Neural cell (in vitro differentiated cells): ENCODE measurements around the gene NFKBIZ. TPM values are rescaled to one million over a fixed set of nuclear protein-coding genes. Genes with fewer than 3 reads are reported as not detected.

Experiments
- H2AFZ ChIP-seq: fragments of 200-600, 300-800 bp; sonication (generic), shearing (Covaris generic); 2 replicates; pipeline ENCODE4 v1.6.0; 2014; ENCODE audit warnings: low read depth, mild to moderate bottlenecking, antibody characterized with exemption, low read length, moderate library complexity
- H3F3A ChIP-seq: fragments of 200-600 bp; shearing (Covaris generic); 2 replicates; pipeline ENCODE4 v1.6.1; 2016; ENCODE audit warnings: mild to moderate bottlenecking, moderate library complexity, mixed read lengths, antibody characterized with exemption, low read length; ENCODE audit not compliant: insufficient read depth, poor library complexity, severe bottlenecking
- H3K27ac ChIP-seq: fragments of 200-600, 300-800 bp; sonication (generic), shearing (Covaris generic); 2 replicates; pipeline ENCODE4 v1.5.1; 2014; ENCODE audit warnings: mild to moderate bottlenecking, low read length, moderate library complexity
- H3K27me3 ChIP-seq: fragments of 300-800, 200-600 bp; sonication (generic), shearing (Covaris generic); 2 replicates; pipeline ENCODE4 v1.6.0; 2014; ENCODE audit warnings: mild to moderate bottlenecking, low read depth, low read length, moderate library complexity; ENCODE audit not compliant: insufficient read depth
- H3K36me3 ChIP-seq: fragments of 300-800, 200-600 bp; sonication (generic), shearing (Covaris generic); 2 replicates; pipeline ENCODE4 v1.5.1; 2014; ENCODE audit warnings: mild to moderate bottlenecking, antibody characterized with exemption, low read length, moderate library complexity; ENCODE audit not compliant: insufficient read depth
- H3K4me2 ChIP-seq: fragments of 300-800, 200-600 bp; sonication (generic), shearing (Covaris generic); 2 replicates; pipeline ENCODE4 v1.6.0; 2014; ENCODE audit warnings: mild to moderate bottlenecking, low read length
- H3K4me3 ChIP-seq: fragments of 300-800, 200-600 bp; sonication (generic), shearing (Covaris generic); 2 replicates; pipeline ENCODE4 v1.5.1; 2014; ENCODE audit warnings: mild to moderate bottlenecking, low read length, moderate library complexity
- H3K79me2 ChIP-seq: fragments of 200-600 bp; shearing (Covaris generic); replicated peaks from 2 replicates; pipeline ENCODE4 v1.6.0; 2014; ENCODE audit warnings: mild to moderate bottlenecking, low read length, moderate library complexity; ENCODE audit not compliant: insufficient read depth
- H3K9ac ChIP-seq: fragments of 300-800, 200-600 bp; sonication (generic), shearing (Covaris generic); 2 replicates; pipeline ENCODE4 v1.6.1; 2016; ENCODE audit warnings: mild to moderate bottlenecking, low read length, mixed read lengths
- H3K9me2 ChIP-seq: fragments of 200-600 bp; shearing (Covaris generic); 2 replicates; pipeline ENCODE4 v1.6.1; 2016; ENCODE audit warnings: mild to moderate bottlenecking, low read length, mixed read lengths; ENCODE audit not compliant: insufficient read depth
- H3K9me3 ChIP-seq: fragments of 200-600, 300-800 bp; sonication (generic), shearing (Covaris generic); 2 replicates; pipeline ENCODE4 v1.6.1; 2016; ENCODE audit warnings: mild to moderate bottlenecking, mixed run types, low read length, moderate library complexity, mixed read lengths
- H4K20me1 ChIP-seq: fragments of 200-600 bp; shearing (Covaris generic); 2 replicates; pipeline ENCODE4 v1.6.1; 2016; ENCODE audit warnings: mild to moderate bottlenecking, mixed run types; ENCODE audit not compliant: insufficient read depth
- EP300 ChIP-seq: fragments of 450-650 bp; conservative IDR thresholded peaks from 2 replicates; pipeline ENCODE4 v1.6.1; 2014; ENCODE audit warnings: antibody characterized with exemption, mild to moderate bottlenecking, moderate library complexity; ENCODE audit not compliant: poor library complexity, severe bottlenecking
- EZH2 ChIP-seq: fragments of 200-600, 300-800 bp; shearing (Covaris generic), sonication (generic); IDR thresholded peaks from 2 replicates; pipeline ENCODE4 v1.6.1; 2014; ENCODE audit warnings: antibody characterized with exemption, low read length, borderline replicate concordance, mild to moderate bottlenecking; ENCODE audit not compliant: insufficient read depth, poor library complexity, severe bottlenecking
- MXI1 ChIP-seq: fragments of 450-650 bp; conservative IDR thresholded peaks from 2 replicates; pipeline ENCODE4 v1.6.1; 2014; ENCODE audit warnings: antibody characterized with exemption, mild to moderate bottlenecking; ENCODE audit not compliant: poor library complexity, severe bottlenecking
- POLR2AphosphoS5 ChIP-seq: IDR thresholded peaks from 2 replicates; pipeline ENCODE4 v1.6.1; 2012
- RAD21 ChIP-seq: fragments of 450-650 bp; conservative IDR thresholded peaks from 2 replicates; pipeline ENCODE4 v1.6.1; 2014; ENCODE audit warnings: antibody characterized with exemption, mild to moderate bottlenecking, moderate library complexity
- SMC3 ChIP-seq: fragments of 450-650 bp; conservative IDR thresholded peaks from 2 replicates; pipeline ENCODE4 v1.6.1; 2014; ENCODE audit warnings: antibody characterized with exemption, mild to moderate bottlenecking, moderate library complexity; ENCODE audit not compliant: poor library complexity
- TAF1 ChIP-seq: IDR thresholded peaks from 2 replicates; pipeline ENCODE4 v1.6.1; 2012; ENCODE audit warnings: low read depth
- polyA plus RNA-seq: library from polyadenylated mRNA; depleted of rRNA; stranded (reverse); fragments of >200 nt; gene quantifications from 2 replicates; pipeline ENCODE4 v1.2.3, GENCODE V29; 2014
- TF ChIP-seq, protein P1 (sequence below): IDR thresholded peaks from 2 replicates; pipeline ENCODE4 v1.6.1; 2012; ENCODE audit warnings: borderline replicate concordance
- TF ChIP-seq, protein P2 (sequence below): fragments of 450-650 bp; IDR thresholded peaks from 2 replicates; pipeline ENCODE4 v1.5.1; 2014; ENCODE audit warnings: antibody characterized with exemption, mild to moderate bottlenecking, moderate library complexity; ENCODE audit not compliant: poor library complexity, severe bottlenecking

NFKBIZ gene
- polyA plus RNA-seq, 1 donor from 2014 or later = 0.84 TPM

DNA sequence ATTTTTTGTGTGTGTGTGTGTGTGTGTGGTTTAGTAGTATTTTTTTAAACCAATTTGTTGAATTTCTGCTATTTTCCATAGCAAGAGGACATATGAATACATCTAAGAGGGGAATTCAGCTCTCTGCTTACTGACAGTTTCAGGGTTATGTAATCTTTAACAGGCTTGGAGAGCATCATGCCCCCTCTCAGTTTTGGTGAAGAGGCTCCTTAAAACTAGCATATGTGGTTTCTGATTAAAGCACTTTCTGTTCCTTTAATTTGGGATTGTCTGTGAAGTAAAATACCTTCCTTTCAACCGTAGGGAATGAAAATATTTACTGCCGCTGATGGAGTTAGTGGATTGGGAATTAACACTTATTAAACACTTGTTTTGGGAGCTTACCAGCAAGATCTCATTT lies 19.4 kb upstream of the NFKBIZ start:
- Histone ChIP-seq H3K27me3 (no peaks in the 10 kb centered on the region), H3K4me3 (no peak overlapping the region), H3K27ac (no peak overlapping the region), H3K9ac (no peak overlapping the region), H3K79me2 (no peaks in the 10 kb centered on the region), H3K9me3 (no peaks in the 10 kb centered on the region), H4K20me1 (no peaks in the 10 kb centered on the region), H2AFZ (no peak overlapping the region), H3K4me2 (no peak overlapping the region), H3K9me2 (no peaks in the 10 kb centered on the region), H3K36me3 (no peaks in the 10 kb centered on the region), H3F3A (no peaks in the 10 kb centered on the region)
- TF ChIP-seq POLR2AphosphoS5 = no peak
- no peak for TF ChIP-seq MXI1
- no peak for TF ChIP-seq EP300
- no peak for TF ChIP-seq EZH2
- TF ChIP-seq, protein P1, sequence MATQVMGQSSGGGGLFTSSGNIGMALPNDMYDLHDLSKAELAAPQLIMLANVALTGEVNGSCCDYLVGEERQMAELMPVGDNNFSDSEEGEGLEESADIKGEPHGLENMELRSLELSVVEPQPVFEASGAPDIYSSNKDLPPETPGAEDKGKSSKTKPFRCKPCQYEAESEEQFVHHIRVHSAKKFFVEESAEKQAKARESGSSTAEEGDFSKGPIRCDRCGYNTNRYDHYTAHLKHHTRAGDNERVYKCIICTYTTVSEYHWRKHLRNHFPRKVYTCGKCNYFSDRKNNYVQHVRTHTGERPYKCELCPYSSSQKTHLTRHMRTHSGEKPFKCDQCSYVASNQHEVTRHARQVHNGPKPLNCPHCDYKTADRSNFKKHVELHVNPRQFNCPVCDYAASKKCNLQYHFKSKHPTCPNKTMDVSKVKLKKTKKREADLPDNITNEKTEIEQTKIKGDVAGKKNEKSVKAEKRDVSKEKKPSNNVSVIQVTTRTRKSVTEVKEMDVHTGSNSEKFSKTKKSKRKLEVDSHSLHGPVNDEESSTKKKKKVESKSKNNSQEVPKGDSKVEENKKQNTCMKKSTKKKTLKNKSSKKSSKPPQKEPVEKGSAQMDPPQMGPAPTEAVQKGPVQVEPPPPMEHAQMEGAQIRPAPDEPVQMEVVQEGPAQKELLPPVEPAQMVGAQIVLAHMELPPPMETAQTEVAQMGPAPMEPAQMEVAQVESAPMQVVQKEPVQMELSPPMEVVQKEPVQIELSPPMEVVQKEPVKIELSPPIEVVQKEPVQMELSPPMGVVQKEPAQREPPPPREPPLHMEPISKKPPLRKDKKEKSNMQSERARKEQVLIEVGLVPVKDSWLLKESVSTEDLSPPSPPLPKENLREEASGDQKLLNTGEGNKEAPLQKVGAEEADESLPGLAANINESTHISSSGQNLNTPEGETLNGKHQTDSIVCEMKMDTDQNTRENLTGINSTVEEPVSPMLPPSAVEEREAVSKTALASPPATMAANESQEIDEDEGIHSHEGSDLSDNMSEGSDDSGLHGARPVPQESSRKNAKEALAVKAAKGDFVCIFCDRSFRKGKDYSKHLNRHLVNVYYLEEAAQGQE = no peak
- TF ChIP-seq TAF1 = no peak
- TF ChIP-seq SMC3 = no peak
- TF ChIP-seq, protein P2, sequence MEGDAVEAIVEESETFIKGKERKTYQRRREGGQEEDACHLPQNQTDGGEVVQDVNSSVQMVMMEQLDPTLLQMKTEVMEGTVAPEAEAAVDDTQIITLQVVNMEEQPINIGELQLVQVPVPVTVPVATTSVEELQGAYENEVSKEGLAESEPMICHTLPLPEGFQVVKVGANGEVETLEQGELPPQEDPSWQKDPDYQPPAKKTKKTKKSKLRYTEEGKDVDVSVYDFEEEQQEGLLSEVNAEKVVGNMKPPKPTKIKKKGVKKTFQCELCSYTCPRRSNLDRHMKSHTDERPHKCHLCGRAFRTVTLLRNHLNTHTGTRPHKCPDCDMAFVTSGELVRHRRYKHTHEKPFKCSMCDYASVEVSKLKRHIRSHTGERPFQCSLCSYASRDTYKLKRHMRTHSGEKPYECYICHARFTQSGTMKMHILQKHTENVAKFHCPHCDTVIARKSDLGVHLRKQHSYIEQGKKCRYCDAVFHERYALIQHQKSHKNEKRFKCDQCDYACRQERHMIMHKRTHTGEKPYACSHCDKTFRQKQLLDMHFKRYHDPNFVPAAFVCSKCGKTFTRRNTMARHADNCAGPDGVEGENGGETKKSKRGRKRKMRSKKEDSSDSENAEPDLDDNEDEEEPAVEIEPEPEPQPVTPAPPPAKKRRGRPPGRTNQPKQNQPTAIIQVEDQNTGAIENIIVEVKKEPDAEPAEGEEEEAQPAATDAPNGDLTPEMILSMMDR = no peak
- no peak for TF ChIP-seq RAD21

DNA sequence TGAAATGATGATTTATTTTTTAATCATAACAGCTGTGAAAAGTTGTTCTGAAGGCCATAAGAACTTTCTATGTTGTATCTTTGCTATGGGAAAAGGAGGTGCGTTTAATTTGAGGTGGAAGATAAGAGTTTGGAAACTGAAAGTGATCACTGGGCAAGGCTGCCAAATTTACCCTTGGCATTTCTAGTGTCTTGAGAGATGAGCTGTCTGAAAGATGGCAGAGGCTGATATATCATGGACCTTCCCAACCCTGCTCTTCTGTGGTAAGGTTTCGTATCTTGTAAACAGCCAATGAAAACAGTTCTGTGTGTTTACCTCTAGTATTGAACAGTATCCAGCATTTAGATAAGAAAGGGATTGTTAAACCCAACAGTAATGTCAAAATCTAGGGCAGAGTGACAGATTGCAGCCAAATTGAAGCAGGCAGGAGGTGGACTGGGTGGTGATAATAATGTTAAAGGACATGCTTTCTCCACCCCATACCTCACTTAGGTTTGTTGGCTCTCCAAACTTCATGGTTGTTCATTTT lies 15.8 kb upstream of the NFKBIZ start:
- Histone ChIP-seq H3K4me2 (no peak overlapping the region), H3K79me2 (no peaks in the 10 kb centered on the region), H3K27me3 (no peaks in the 10 kb centered on the region), H3K4me3 (no peak overlapping the region), H4K20me1 (no peaks in the 10 kb centered on the region), H2AFZ (no peak overlapping the region), H3K9me3 (no peaks in the 10 kb centered on the region), H3F3A (no peaks in the 10 kb centered on the region), H3K27ac (no peak overlapping the region), H3K9me2 (no peaks in the 10 kb centered on the region), H3K9ac (no peak overlapping the region), H3K36me3 (no peaks in the 10 kb centered on the region)
- TF ChIP-seq, protein P2 = no peak
- TF ChIP-seq SMC3 (no peak), RAD21 (no peak)
